Brain microvascular endothelial cell (primary cell): ENCODE measurements around the gene SOX11.

Experiments used
- DNase-seq: peaks from one replicate; pipeline ENCODE4 v3.0.0-alpha.2; 2020
- H3K27ac ChIP-seq: fragments of 250-450 bp; sonication (Bioruptor Pico); 2 replicates; pipeline ENCODE4 v1.5.1; 2020; ENCODE audit warnings: mild to moderate bottlenecking, moderate library complexity
- H3K27me3 ChIP-seq: fragments of 250-450 bp; sonication (Bioruptor Pico); replicated peaks from 2 replicates; pipeline ENCODE4 v1.5.1; 2020; ENCODE audit warnings: mild to moderate bottlenecking
- H3K36me3 ChIP-seq: fragments of 250-450 bp; sonication (Bioruptor Pico); replicated peaks from 2 replicates; pipeline ENCODE4 v1.5.1; 2020; ENCODE audit warnings: mild to moderate bottlenecking
- H3K4me3 ChIP-seq: 2 replicates; pipeline ENCODE4 v1.5.1; 2011; ENCODE audit warnings: low read depth, mild to moderate bottlenecking, control low read depth, low read length, moderate library complexity
- in situ Hi-C: cut with HindIII; loops from 2 replicates; pipeline ENCODE4 v1.10.0; 2017; ENCODE audit warnings: low sequenced_read_pairs, low pct_ligation_motif_present
- TF ChIP-seq, protein P1 (sequence below): IDR thresholded peaks from 2 replicates; pipeline ENCODE4 v1.5.1; 2011; ENCODE audit warnings: low read depth, mild to moderate bottlenecking, moderate library complexity, low read length, control low read depth, inconsistent platforms; ENCODE audit errors: missing control alignments

SOX11 gene

DNA sequence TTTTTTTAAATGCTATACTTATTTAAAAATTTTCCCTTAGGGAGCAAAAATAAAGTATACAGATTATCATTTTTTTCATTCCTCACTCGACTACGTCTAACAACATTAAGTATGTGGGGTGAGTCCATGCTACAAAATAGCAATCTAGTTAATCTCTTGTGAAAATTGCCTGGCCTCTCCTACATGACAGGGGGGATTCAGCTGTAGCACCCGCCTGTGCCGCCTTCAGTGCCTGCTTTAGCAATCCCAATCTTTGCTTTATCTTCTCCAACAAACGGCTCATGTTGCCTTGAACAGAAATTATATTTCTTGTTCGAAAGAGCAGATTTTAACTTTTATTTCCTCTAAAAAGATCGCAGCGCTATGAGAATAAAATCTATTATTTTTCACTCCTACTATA is 2.4 kb upstream of the SOX11 start:
- no peak for DNase-seq
- peak overlapping the region; percentile 4 for H3K27ac ChIP-seq
- peak overlapping the region; percentile 75 for H3K4me3 ChIP-seq
- H3K36me3 ChIP-seq, result no peaks in the 10 kb centered on the region
- H3K27me3 ChIP-seq, result no peaks in the 10 kb centered on the region
- in situ Hi-C loops, result no loop called here
- TF ChIP-seq, protein P1, sequence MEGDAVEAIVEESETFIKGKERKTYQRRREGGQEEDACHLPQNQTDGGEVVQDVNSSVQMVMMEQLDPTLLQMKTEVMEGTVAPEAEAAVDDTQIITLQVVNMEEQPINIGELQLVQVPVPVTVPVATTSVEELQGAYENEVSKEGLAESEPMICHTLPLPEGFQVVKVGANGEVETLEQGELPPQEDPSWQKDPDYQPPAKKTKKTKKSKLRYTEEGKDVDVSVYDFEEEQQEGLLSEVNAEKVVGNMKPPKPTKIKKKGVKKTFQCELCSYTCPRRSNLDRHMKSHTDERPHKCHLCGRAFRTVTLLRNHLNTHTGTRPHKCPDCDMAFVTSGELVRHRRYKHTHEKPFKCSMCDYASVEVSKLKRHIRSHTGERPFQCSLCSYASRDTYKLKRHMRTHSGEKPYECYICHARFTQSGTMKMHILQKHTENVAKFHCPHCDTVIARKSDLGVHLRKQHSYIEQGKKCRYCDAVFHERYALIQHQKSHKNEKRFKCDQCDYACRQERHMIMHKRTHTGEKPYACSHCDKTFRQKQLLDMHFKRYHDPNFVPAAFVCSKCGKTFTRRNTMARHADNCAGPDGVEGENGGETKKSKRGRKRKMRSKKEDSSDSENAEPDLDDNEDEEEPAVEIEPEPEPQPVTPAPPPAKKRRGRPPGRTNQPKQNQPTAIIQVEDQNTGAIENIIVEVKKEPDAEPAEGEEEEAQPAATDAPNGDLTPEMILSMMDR, result no peak

DNA sequence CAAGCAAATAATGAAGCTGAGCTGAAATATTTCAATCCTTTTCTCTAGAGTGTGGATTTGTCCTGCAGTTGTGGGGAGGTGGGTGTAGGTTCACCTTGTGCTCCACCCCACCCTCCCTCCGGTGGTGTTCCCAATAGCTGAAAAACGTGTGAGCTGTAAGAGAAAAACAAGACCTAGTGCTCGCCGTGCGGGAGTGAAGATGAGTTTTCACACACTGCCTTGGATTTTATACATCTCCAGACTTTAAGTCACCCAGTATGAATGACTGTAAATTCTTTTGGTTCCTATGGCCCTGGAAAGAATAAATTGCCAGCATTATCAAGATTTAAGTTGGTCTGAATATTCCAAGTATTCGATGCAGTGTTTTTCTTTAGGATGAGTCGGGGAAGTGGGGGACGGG is 1.9 kb upstream of the SOX11 start:
- Histone ChIP-seq H3K36me3 (no peaks in the 10 kb centered on the region), H3K27ac (peak overlapping the region; percentile 4), H3K4me3 (peak overlapping the region; percentile 75), H3K27me3 (no peaks in the 10 kb centered on the region)
- TF ChIP-seq, protein P1, result no peak
- DNase-seq, result peak; percentile 40
- in situ Hi-C loops, result no loop called here

DNA sequence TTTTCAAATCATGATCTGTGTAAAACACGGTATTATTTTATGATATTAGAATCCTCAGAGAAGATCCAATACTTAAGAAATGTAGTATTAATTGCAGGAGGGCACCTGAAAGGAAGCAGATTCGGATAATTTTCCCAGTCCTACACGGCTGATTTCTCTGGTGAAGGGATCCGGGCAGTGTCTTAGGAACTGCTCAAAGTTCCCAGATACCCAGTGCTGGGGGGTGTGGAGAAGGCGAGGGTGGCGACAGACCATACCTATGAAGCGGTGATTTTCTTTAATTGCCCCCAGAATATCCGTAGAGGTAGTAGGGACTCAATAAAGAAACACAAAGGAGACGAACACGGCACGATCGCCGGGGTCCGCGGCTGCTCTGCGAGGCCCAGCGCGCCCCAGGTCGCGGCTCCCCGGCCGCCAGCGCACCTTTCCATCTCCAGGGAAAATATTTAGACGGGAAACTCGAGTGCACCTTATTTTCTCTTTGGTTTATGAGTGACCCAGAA is 1.4 kb upstream of the SOX11 start:
- Histone ChIP-seq H3K27ac (peak overlapping the region; percentile 78), H3K27me3 (no peaks in the 10 kb centered on the region), H3K36me3 (no peaks in the 10 kb centered on the region), H3K4me3 (peak overlapping the region; percentile 75)
- TF ChIP-seq, protein P1, result no peak
- in situ Hi-C loops, result no loop called here
- DNase-seq, result peak; percentile 3

DNA sequence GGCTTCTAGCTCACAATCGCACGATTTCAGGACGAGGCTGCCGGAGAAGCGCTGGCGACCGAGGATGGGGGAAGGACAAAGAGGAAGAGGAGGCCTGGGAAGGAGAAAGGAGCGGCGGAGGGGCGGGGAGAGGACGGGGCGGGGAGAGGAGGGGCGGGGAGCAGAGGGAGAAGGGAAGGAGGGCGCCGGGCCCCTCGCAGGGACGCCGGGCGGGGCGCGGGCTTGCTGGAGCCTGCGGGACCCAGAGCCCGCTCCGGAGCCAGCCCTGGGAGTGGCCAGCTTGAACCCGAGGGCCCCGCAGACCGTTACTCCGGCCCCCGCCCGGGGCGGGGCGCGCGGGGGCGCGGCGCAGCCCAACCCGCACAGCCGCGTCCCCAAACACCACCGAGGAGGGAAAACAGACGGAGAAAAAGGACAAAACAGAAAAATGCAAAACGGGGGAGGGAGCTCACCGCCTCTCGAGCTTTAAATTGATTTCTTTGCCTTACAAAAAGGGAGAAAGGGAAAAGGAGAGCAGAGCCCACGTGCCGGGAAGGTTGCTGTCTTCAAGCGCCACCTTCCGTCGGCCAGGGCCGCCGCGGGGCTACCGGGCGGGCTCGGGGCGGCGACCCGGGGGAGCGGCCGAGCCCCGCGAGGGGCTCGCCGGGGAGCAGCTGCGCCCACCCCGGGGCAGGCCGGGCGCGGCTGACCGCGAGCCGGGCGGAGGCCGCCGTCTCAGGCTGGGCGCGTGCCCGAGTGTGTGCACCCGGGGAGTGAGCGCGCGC is 781 bp upstream of the SOX11 start:
- peak overlapping the region; percentile 84 for H3K4me3 ChIP-seq
- H3K36me3 ChIP-seq, result no peaks in the 10 kb centered on the region
- peak overlapping the region; percentile 78 for H3K27ac ChIP-seq
- no peaks in the 10 kb centered on the region for H3K27me3 ChIP-seq
- in situ Hi-C loops, result no loop called here
- TF ChIP-seq, protein P1, result peak; percentile 52
- DNase-seq, result peak; percentile 56

DNA sequence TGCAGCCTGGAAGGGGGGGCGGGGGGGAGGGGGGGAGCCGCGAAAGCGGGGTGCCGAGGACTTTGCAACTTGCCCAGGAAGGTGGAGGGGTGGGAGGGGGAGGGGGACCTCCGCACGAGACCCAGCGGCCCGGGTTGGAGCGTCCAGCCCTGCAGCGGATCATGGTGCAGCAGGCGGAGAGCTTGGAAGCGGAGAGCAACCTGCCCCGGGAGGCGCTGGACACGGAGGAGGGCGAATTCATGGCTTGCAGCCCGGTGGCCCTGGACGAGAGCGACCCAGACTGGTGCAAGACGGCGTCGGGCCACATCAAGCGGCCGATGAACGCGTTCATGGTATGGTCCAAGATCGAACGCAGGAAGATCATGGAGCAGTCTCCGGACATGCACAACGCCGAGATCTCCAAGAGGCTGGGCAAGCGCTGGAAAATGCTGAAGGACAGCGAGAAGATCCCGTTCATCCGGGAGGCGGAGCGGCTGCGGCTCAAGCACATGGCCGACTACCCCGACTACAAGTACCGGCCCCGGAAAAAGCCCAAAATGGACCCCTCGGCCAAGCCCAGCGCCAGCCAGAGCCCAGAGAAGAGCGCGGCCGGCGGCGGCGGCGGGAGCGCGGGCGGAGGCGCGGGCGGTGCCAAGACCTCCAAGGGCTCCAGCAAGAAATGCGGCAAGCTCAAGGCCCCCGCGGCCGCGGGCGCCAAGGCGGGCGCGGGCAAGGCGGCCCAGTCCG is 540 bp downstream of the SOX11 start:
- peak; percentile 35 for DNase-seq
- TF ChIP-seq, protein P1, result no peak

More for the DNA sequence above, 540 bp downstream of the SOX11 start:
- no peaks in the 10 kb centered on the region for H3K36me3 ChIP-seq
- no peak overlapping the region for H3K27ac ChIP-seq
- in situ Hi-C loops, result no loop called here
- no peaks in the 10 kb centered on the region for H3K27me3 ChIP-seq
- peak overlapping the region; percentile 84 for H3K4me3 ChIP-seq
